Smooth muscle cell (in vitro differentiated cells): Measurements from ENCODE around the gene TELO2. TPM values are rescaled to one million over a fixed set of nuclear protein-coding genes. Genes with fewer than 3 reads are reported as not detected.

Source experiments
- DNase-seq: peaks from one replicate; lab custom pipeline; 2025; ENCODE audit not compliant: unreplicated experiment; lab: John Stamatoyannopoulos, UW
- H2AFZ ChIP-seq: fragments of 200-600 bp; sonication (generic); 2 replicates; pipeline ENCODE4 v1.6.0; 2016; ENCODE audit warnings: antibody characterized with exemption, low read depth, mild to moderate bottlenecking
- H3F3A ChIP-seq: fragments of 200-600 bp; sonication (generic); 2 replicates; pipeline ENCODE4 v1.6.0; 2017; ENCODE audit warnings: antibody characterized with exemption, low read depth
- H3K27ac ChIP-seq: fragments of 200-600 bp; sonication (generic); 2 replicates; pipeline ENCODE4 v1.5.1; 2016; ENCODE audit warnings: low read depth, mild to moderate bottlenecking
- H3K27me3 ChIP-seq: fragments of 200-600 bp; sonication (generic); 2 replicates; pipeline ENCODE4 v1.6.1; 2016; ENCODE audit warnings: low read depth, mild to moderate bottlenecking
- H3K36me3 ChIP-seq: fragments of 200-600 bp; sonication (generic); 2 replicates; pipeline ENCODE4 v1.5.1; 2016; ENCODE audit warnings: low read depth
- H3K4me1 ChIP-seq: fragments of 200-600 bp; sonication (generic); 2 replicates; pipeline ENCODE4 v1.5.1; 2016; ENCODE audit warnings: low read depth
- H3K4me2 ChIP-seq: fragments of 200-600 bp; sonication (generic); 2 replicates; pipeline ENCODE4 v1.6.0; 2016; ENCODE audit warnings: mild to moderate bottlenecking
- H3K4me3 ChIP-seq: fragments of 200-600 bp; sonication (generic); 2 replicates; pipeline ENCODE4 v1.5.1; 2016; ENCODE audit warnings: mild to moderate bottlenecking
- H3K79me2 ChIP-seq: fragments of 200-600 bp; sonication (generic); 2 replicates; pipeline ENCODE4 v1.6.0; 2016; ENCODE audit warnings: low read depth, mild to moderate bottlenecking
- H3K9ac ChIP-seq: fragments of 200-600 bp; sonication (generic); 2 replicates; pipeline ENCODE4 v1.6.0; 2016; ENCODE audit warnings: low read depth
- H3K9me3 ChIP-seq: fragments of 200-600 bp; sonication (generic); replicated peaks from 2 replicates; pipeline ENCODE4 v1.5.1; 2016; ENCODE audit warnings: low read depth
- H4K20me1 ChIP-seq: fragments of 200-600 bp; sonication (generic); 2 replicates; pipeline ENCODE4 v1.6.0; 2016; ENCODE audit warnings: low read depth
- CTCF ChIP-seq: fragments of 200-600 bp; sonication (generic); IDR thresholded peaks from 2 replicates; pipeline ENCODE4 v1.5.1; 2017; ENCODE audit warnings: borderline replicate concordance, mild to moderate bottlenecking, antibody characterized with exemption; ENCODE audit not compliant: insufficient read depth, poor library complexity, severe bottlenecking
- WGBS: methylation state at CpG from one replicate; pipeline ENCODE4 v1.1.7; 2016; ENCODE audit warnings: low lambda C conversion rate; 5-methylcytosine and 5-hydroxymethylcytosine counted together
- polyA plus RNA-seq: library from polyadenylated mRNA; unstranded; fragments of >200 nt; fragmentation: Nextera tagmentation; extraction: Ambion mirVana; gene quantifications from 2 replicates; pipeline ENCODE4 v1.2.1, GENCODE V29; 2016
- total RNA-seq: library from RNA; depleted of rRNA; stranded (reverse); fragments of >200 nt; gene quantifications from 2 replicates; pipeline ENCODE4 v1.2.3, GENCODE V29; 2014

The TELO2 gene
- total and polyA plus RNA-seq, 2 experiments from 2014 or later: 6.5 to 22.9 TPM

- H3K27me3 ChIP-seq: no peaks in the 10 kb centered on the region
- no peak for TF ChIP-seq CTCF
- H3F3A ChIP-seq: no peaks in the 10 kb centered on the region
- no peak overlapping the region for H3K4me2 ChIP-seq
- no peak for DNase-seq
- no peaks in the 10 kb centered on the region for H4K20me1 ChIP-seq
- H2AFZ ChIP-seq: no peak overlapping the region
- 97% methylated on average over 31 of the region's 36 CpGs for whole genome bisulfite sequencing
- no peaks in the 10 kb centered on the region for H3K9me3 ChIP-seq
- H3K4me1 ChIP-seq: no peaks in the 10 kb centered on the region
- peaks cover 3% of the 10 kb centered on the region for H3K79me2 ChIP-seq
- no peaks in the 10 kb centered on the region for H3K36me3 ChIP-seq
- no peak overlapping the region for H3K27ac ChIP-seq
- no peak overlapping the region for H3K9ac ChIP-seq
- no peak overlapping the region for H3K4me3 ChIP-seq
Observed at GRCh38 chr16:1499756-1500464, 6.8 kb downstream of the TELO2 start.

- Histone ChIP-seq H4K20me1 (no peaks in the 10 kb centered on the region), H3K4me3 (no peak overlapping the region), H3K79me2 (no peaks in the 10 kb centered on the region), H3K27ac (no peak overlapping the region), H3K4me1 (no peaks in the 10 kb centered on the region), H3K27me3 (no peaks in the 10 kb centered on the region), H3K36me3 (no peaks in the 10 kb centered on the region), H2AFZ (no peak overlapping the region), H3K9me3 (no peaks in the 10 kb centered on the region), H3K4me2 (no peak overlapping the region), H3F3A (no peaks in the 10 kb centered on the region), H3K9ac (no peak overlapping the region)
- 98% methylated on average over 44 of the region's 44 CpGs for WGBS
- TF ChIP-seq CTCF: no peak
- no peak for DNase-seq
Observed at GRCh38 chr16:1500465-1501150, 7.4 kb downstream of the TELO2 start.

GRCh38 chr16:1501630-1502029 is 8.5 kb downstream of the TELO2 start:
- Histone ChIP-seq H3K4me3 (no peak overlapping the region), H3K79me2 (no peaks in the 10 kb centered on the region), H3K9me3 (no peaks in the 10 kb centered on the region), H3K9ac (no peak overlapping the region), H3K4me1 (no peaks in the 10 kb centered on the region), H3K4me2 (no peak overlapping the region), H4K20me1 (no peaks in the 10 kb centered on the region), H3K36me3 (no peaks in the 10 kb centered on the region), H3K27ac (no peak overlapping the region), H2AFZ (no peak overlapping the region), H3F3A (no peaks in the 10 kb centered on the region), H3K27me3 (no peaks in the 10 kb centered on the region)
- no peak for DNase-seq
- TF ChIP-seq CTCF: no peak
- WGBS: 96% methylated on average over 23 of the region's 23 CpGs
